PC-3 (cell line): ENCODE data around the gene CLMN.

Experiments
- CTCF ChIP-seq: fragments of 300-600 bp; sonication (generic); conservative IDR thresholded peaks from 2 replicates; pipeline ENCODE4 v1.5.1; 2017; ENCODE audit warnings: antibody characterized with exemption, low read depth, mild to moderate bottlenecking, low read length
- EZH2 ChIP-seq: fragments of 300-600 bp; sonication (generic); IDR thresholded peaks from one replicate; pipeline ENCODE4 v1.6.1; 2017; ENCODE audit warnings: antibody characterized with exemption, mild to moderate bottlenecking, low read length; ENCODE audit not compliant: unreplicated experiment

GRCh38 chr14:95226801-95227200, 92.9 kb downstream of the CLMN start:
- no peak for TF ChIP-seq EZH2
- no peak for TF ChIP-seq CTCF
